ENCODE data around the gene SETD2. TPM values are rescaled to one million over a fixed set of nuclear protein-coding genes. Genes with fewer than 3 reads are reported as not detected.
"Not testable (repeated sequence)": the region's sequence is repeated elsewhere in the genome, so short reads cannot be mapped to it uniquely, and the experiment has no call there.

The SETD2 gene
- total RNA-seq, 4 donors from 2014 or later, result 35.7 to 48.5 (median 40.4) TPM

- no peak overlapping the region for H3K27ac ChIP-seq
- no peaks in the 10 kb centered on the region for H3K9me3 ChIP-seq
- TF ChIP-seq CTCF (IDR thresholded peaks at IDR 0.05 in 4 of 5, conservative IDR thresholded peaks at IDR 0.05 in 1 of 5) (no peak), POLR2A (IDR thresholded peaks at IDR 0.05) (no peak)
- H3K4me1 ChIP-seq, result peaks cover 0 to 4% of the 10 kb centered on the region in 2 donors
- intact Hi-C loops (cut with DNase I; ENCODE audit: low total_unique reads) (no loop called here), in situ Hi-C loops (cut with MboI; ENCODE audit: low sequenced_read_pairs in 4 of 4) (no loop called here)
- peaks cover 0 to 11% of the 10 kb centered on the region in 2 donors for H3K36me3 ChIP-seq
- DNase-seq (no peak), ATAC-seq (no peak)
- H3K27me3 ChIP-seq, result no peaks in the 10 kb centered on the region
- no peak overlapping the region for H3K4me3 ChIP-seq
Observed at GRCh38 chr3:47128137-47128536, 35.8 kb downstream of the SETD2 start.

- Histone ChIP-seq H3K4me3 (no peak overlapping the region), H3K27me3 (no peaks in the 10 kb centered on the region), H3K36me3 (peaks cover 0 to 24% of the 10 kb centered on the region in 2 donors), H3K4me1 (peaks cover 0 to 13% of the 10 kb centered on the region in 2 donors), H3K9me3 (no peaks in the 10 kb centered on the region), H3K27ac (no peak overlapping the region)
- no peak for DNase-seq
- TF ChIP-seq POLR2A (IDR thresholded peaks at IDR 0.05) (no peak), CTCF (IDR thresholded peaks at IDR 0.05 in 4 of 5, conservative IDR thresholded peaks at IDR 0.05 in 1 of 5) (no peak)
- intact Hi-C loops (cut with DNase I; ENCODE audit: low total_unique reads), result no loop called here
- ATAC-seq, result no peak
- in situ Hi-C loops (cut with MboI; ENCODE audit: low sequenced_read_pairs in 4 of 4), result no loop called here
Observed at GRCh38 chr3:47123857-47124256, 40.1 kb downstream of the SETD2 start.

- Histone ChIP-seq H3K27me3 (no peaks in the 10 kb centered on the region), H3K36me3 (peaks cover 0 to 31% of the 10 kb centered on the region in 2 donors), H3K4me3 (no peak overlapping the region), H3K27ac (no peak overlapping the region), H3K4me1 (peaks cover 0 to 13% of the 10 kb centered on the region in 2 donors), H3K9me3 (no peaks in the 10 kb centered on the region)
- TF ChIP-seq POLR2A (IDR thresholded peaks at IDR 0.05) (no peak), CTCF (IDR thresholded peaks at IDR 0.05 in 4 of 5, conservative IDR thresholded peaks at IDR 0.05 in 1 of 5) (no peak)
- ATAC-seq (no peak), DNase-seq (no peak)
- in situ Hi-C loops (cut with MboI; ENCODE audit: low sequenced_read_pairs in 4 of 4), result no loop called here
- intact Hi-C loops (cut with DNase I; ENCODE audit: low total_unique reads), result no loop called here
Observed at GRCh38 chr3:47121409-47121808, 42.5 kb downstream of the SETD2 start.

GRCh38 chr3:47120138-47120537 lies 43.8 kb downstream of the SETD2 start:
- intact Hi-C loops (cut with DNase I; ENCODE audit: low total_unique reads) (no loop called here), in situ Hi-C loops (cut with MboI; ENCODE audit: low sequenced_read_pairs in 4 of 4) (no loop called here)
- H3K27ac ChIP-seq, result no peak overlapping the region
- peaks cover 0 to 44% of the 10 kb centered on the region in 2 donors for H3K36me3 ChIP-seq
- DNase-seq, result no peak
- H3K27me3 ChIP-seq, result no peaks in the 10 kb centered on the region
- H3K9me3 ChIP-seq, result no peaks in the 10 kb centered on the region
- TF ChIP-seq POLR2A (IDR thresholded peaks at IDR 0.05) (no peak), CTCF (IDR thresholded peaks at IDR 0.05 in 4 of 5, conservative IDR thresholded peaks at IDR 0.05 in 1 of 5) (no peak)
- no peak for ATAC-seq
- peaks cover 0 to 13% of the 10 kb centered on the region in 2 donors for H3K4me1 ChIP-seq
- no peak overlapping the region for H3K4me3 ChIP-seq

- in situ Hi-C loops (cut with MboI; ENCODE audit: low sequenced_read_pairs in 4 of 4); H3K9me3 ChIP-seq; DNase-seq; H3K27me3 ChIP-seq; ATAC-seq; intact Hi-C loops (cut with DNase I; ENCODE audit: low total_unique reads); H3K27ac ChIP-seq; H3K4me3 ChIP-seq: not testable (repeated sequence)
- Histone ChIP-seq H3K4me1 (peaks cover 0 to 13% of the 10 kb centered on the region in 2 donors), H3K36me3 (peaks cover 0 to 48% of the 10 kb centered on the region in 2 donors)
Observed at GRCh38 chr3:47119387-47119786, 44.5 kb downstream of the SETD2 start.

Data from gastrocnemius medialis (tissue), 4 donors.